ENCODE measurements around the gene DSCAM.

DSCAM gene

GRCh38 chr21:40074710-40075109 is 772.2 kb downstream of the DSCAM start:
- in situ Hi-C loops (cut with MboI; ENCODE audit: low pct_unique_long_range_greater_than_20kb, low sequenced_read_pairs) = no loop called here
- DNase-seq = no peak

- in situ Hi-C loops (cut with MboI; ENCODE audit: low pct_unique_long_range_greater_than_20kb, low sequenced_read_pairs) = no loop called here
- DNase-seq = no peak
Measured at GRCh38 chr21:40074198-40074597, 772.8 kb downstream of the DSCAM start.

GRCh38 chr21:40073642-40074041 is 773.3 kb downstream of the DSCAM start:
- no peak for DNase-seq
- in situ Hi-C loops (cut with MboI; ENCODE audit: low pct_unique_long_range_greater_than_20kb, low sequenced_read_pairs) = no loop called here

GRCh38 chr21:40070871-40071270 is 776.1 kb downstream of the DSCAM start:
- no peak for DNase-seq
- in situ Hi-C loops (cut with MboI; ENCODE audit: low pct_unique_long_range_greater_than_20kb, low sequenced_read_pairs) = no loop called here

GRCh38 chr21:40067751-40068150 is 779.2 kb downstream of the DSCAM start:
- in situ Hi-C loops (cut with MboI; ENCODE audit: low pct_unique_long_range_greater_than_20kb, low sequenced_read_pairs) = no loop called here
- DNase-seq = no peak

- no peak for DNase-seq
- in situ Hi-C loops (cut with MboI; ENCODE audit: low pct_unique_long_range_greater_than_20kb, low sequenced_read_pairs) = no loop called here
Measured at GRCh38 chr21:40066221-40066620, 780.7 kb downstream of the DSCAM start.

GRCh38 chr21:40060083-40060677 is 786.8 kb downstream of the DSCAM start:
- DNase-seq = no peak
- in situ Hi-C loops (cut with MboI; ENCODE audit: low pct_unique_long_range_greater_than_20kb, low sequenced_read_pairs) = no loop called here

GRCh38 chr21:40057331-40057730 is 789.6 kb downstream of the DSCAM start:
- DNase-seq = no peak

GRCh38 chr21:40056031-40056430 is 790.9 kb downstream of the DSCAM start:
- DNase-seq = no peak
- in situ Hi-C loops (cut with MboI; ENCODE audit: low pct_unique_long_range_greater_than_20kb, low sequenced_read_pairs) = no loop called here

More at GRCh38 chr21:40057331-40057730, 789.6 kb downstream of the DSCAM start:
- in situ Hi-C loops (cut with MboI; ENCODE audit: low pct_unique_long_range_greater_than_20kb, low sequenced_read_pairs) = no loop called here

- in situ Hi-C loops (cut with MboI; ENCODE audit: low pct_unique_long_range_greater_than_20kb, low sequenced_read_pairs) = no loop called here
- DNase-seq = no peak
Measured at GRCh38 chr21:40054403-40054802, 792.6 kb downstream of the DSCAM start.

GRCh38 chr21:40053007-40053406 is 794.0 kb downstream of the DSCAM start:
- in situ Hi-C loops (cut with MboI; ENCODE audit: low pct_unique_long_range_greater_than_20kb, low sequenced_read_pairs) = no loop called here
- no peak for DNase-seq

- in situ Hi-C loops (cut with MboI; ENCODE audit: low pct_unique_long_range_greater_than_20kb, low sequenced_read_pairs) = no loop called here
- DNase-seq = no peak
Measured at GRCh38 chr21:40052276-40052675, 794.7 kb downstream of the DSCAM start.

- no peak for DNase-seq
- in situ Hi-C loops (cut with MboI; ENCODE audit: low pct_unique_long_range_greater_than_20kb, low sequenced_read_pairs) = no loop called here
Measured at GRCh38 chr21:40051801-40052200, 795.2 kb downstream of the DSCAM start.

- in situ Hi-C loops (cut with MboI; ENCODE audit: low pct_unique_long_range_greater_than_20kb, low sequenced_read_pairs) = no loop called here
- no peak for DNase-seq
Measured at GRCh38 chr21:40049931-40050290, 797.0 kb downstream of the DSCAM start.

GRCh38 chr21:40049031-40049930 is 797.7 kb downstream of the DSCAM start:
- DNase-seq = peak; percentile 19
- in situ Hi-C loops (cut with MboI; ENCODE audit: low pct_unique_long_range_greater_than_20kb, low sequenced_read_pairs) = no loop called here

- in situ Hi-C loops (cut with MboI; ENCODE audit: low pct_unique_long_range_greater_than_20kb, low sequenced_read_pairs) = no loop called here
- DNase-seq = no peak
Measured at GRCh38 chr21:40047993-40048730, 798.8 kb downstream of the DSCAM start.

- in situ Hi-C loops (cut with MboI; ENCODE audit: low pct_unique_long_range_greater_than_20kb, low sequenced_read_pairs) = no loop called here
- DNase-seq = no peak
Measured at GRCh38 chr21:40047211-40047610, 799.7 kb downstream of the DSCAM start.

- no peak for DNase-seq
- in situ Hi-C loops (cut with MboI; ENCODE audit: low pct_unique_long_range_greater_than_20kb, low sequenced_read_pairs) = no loop called here
Measured at GRCh38 chr21:40043866-40044265, 803.1 kb downstream of the DSCAM start.

GRCh38 chr21:40043423-40043822 is 803.5 kb downstream of the DSCAM start:
- in situ Hi-C loops (cut with MboI; ENCODE audit: low pct_unique_long_range_greater_than_20kb, low sequenced_read_pairs) = no loop called here
- DNase-seq = no peak

- in situ Hi-C loops (cut with MboI; ENCODE audit: low pct_unique_long_range_greater_than_20kb, low sequenced_read_pairs) = no loop called here
- no peak for DNase-seq
Measured at GRCh38 chr21:40041446-40041845, 805.5 kb downstream of the DSCAM start.
